IMR-90 (cell line): ENCODE measurements around the gene HSFX3. TPM values are rescaled to one million over a fixed set of nuclear protein-coding genes. Genes with fewer than 3 reads are reported as not detected.

Source experiments
- ATAC-seq: fragments of 200-7000 bp; cut with Tn5 transposase; 2 replicates; pipeline ENCODE4 v1.9.1; 2020; ENCODE audit warnings: low read depth, mild to moderate bottlenecking, moderate library complexity
- BruUV-seq: library from RNA; stranded (reverse); fragments of 400-500 nt; replicated peaks from 2 replicates; lab custom pipeline; 2021; lab: Mats Ljungman, UMichigan
- CTCF ChIA-PET: fragments of 300-600 bp; formaldehyde crosslinking; extraction: SDS; loops from one replicate; lab custom pipeline; 2021; ENCODE audit warnings: antibody characterized with exemption; lab: Yijun Ruan, JAX
- POLR2A ChIA-PET: fragments of 300-600 bp; sonication (Branson Sonifier 250); formaldehyde crosslinking; loops from one replicate; lab custom pipeline; 2022; ENCODE audit warnings: antibody characterized with exemption; ENCODE audit not compliant: unreplicated experiment; lab: Charles Lee
- DNase-seq: peaks from one replicate; pipeline ENCODE4 v3.0.0; 2013
- H2AFZ ChIP-seq: replicated peaks from 2 replicates; pipeline ENCODE3; 2013; ENCODE audit warnings: low read length, mild to moderate bottlenecking; ENCODE audit not compliant: poor library complexity
- H2AK5ac ChIP-seq: 2 replicates; pipeline ENCODE4 v1.6.1; 2013; ENCODE audit warnings: low read depth, low read length, inconsistent platforms
- H2AK9ac ChIP-seq: replicated peaks from 2 replicates; pipeline ENCODE3; 2013; ENCODE audit warnings: mild to moderate bottlenecking, low read depth, low read length, moderate library complexity; ENCODE audit not compliant: poor library complexity
- H2BK120ac ChIP-seq: 2 replicates; pipeline ENCODE4 v1.6.1; 2013; ENCODE audit warnings: low read depth, low read length, inconsistent platforms
- H2BK15ac ChIP-seq: 3 replicates; pipeline ENCODE4 v1.6.1; 2013; ENCODE audit warnings: low read depth, low read length, inconsistent platforms
- H2BK20ac ChIP-seq: 2 replicates; pipeline ENCODE4 v1.6.1; 2013; ENCODE audit warnings: low read depth, mild to moderate bottlenecking, inconsistent platforms, low read length, moderate library complexity
- H2BK5ac ChIP-seq: 2 replicates; pipeline ENCODE4 v1.6.1; 2013; ENCODE audit warnings: mild to moderate bottlenecking, low read depth, low read length, inconsistent platforms; ENCODE audit not compliant: poor library complexity, severe bottlenecking
- H3K14ac ChIP-seq: replicated peaks from 2 replicates; pipeline ENCODE4 v1.6.1; 2013; ENCODE audit warnings: low read depth, low read length, inconsistent platforms
- H3K18ac ChIP-seq: 2 replicates; pipeline ENCODE4 v1.6.1; 2013; ENCODE audit warnings: low read depth, low read length, control low read depth
- H3K23ac ChIP-seq: 2 replicates; pipeline ENCODE4 v1.6.1; 2013; ENCODE audit warnings: low read depth, low read length, inconsistent platforms
- H3K27ac ChIP-seq: 2 replicates; pipeline ENCODE4 v1.5.1; 2013; ENCODE audit warnings: mild to moderate bottlenecking, control low read depth, low read length; ENCODE audit not compliant: insufficient read depth
- H3K27me3 ChIP-seq: 2 replicates; pipeline ENCODE4 v1.6.1; 2013; ENCODE audit warnings: low read length; ENCODE audit not compliant: control insufficient read depth, insufficient read depth
- H3K36me3 ChIP-seq: 2 replicates; pipeline ENCODE4 v1.6.1; 2013; ENCODE audit warnings: low read length, mixed read lengths; ENCODE audit not compliant: control insufficient read depth, insufficient read depth
- H3K4ac ChIP-seq: 2 replicates; pipeline ENCODE4 v1.6.1; 2013; ENCODE audit warnings: low read depth, low read length, inconsistent platforms
- H3K4me1 ChIP-seq: 2 replicates; pipeline ENCODE4 v1.6.1; 2013; ENCODE audit warnings: low read length, mixed read lengths; ENCODE audit not compliant: control insufficient read depth, insufficient read depth
- H3K4me2 ChIP-seq: 2 replicates; pipeline ENCODE4 v1.6.1; 2013; ENCODE audit warnings: low read depth, mild to moderate bottlenecking, control low read depth, low read length, moderate library complexity
- H3K4me3 ChIP-seq: 2 replicates; pipeline ENCODE4 v1.5.1; 2013; ENCODE audit warnings: low read depth, mild to moderate bottlenecking, control low read depth, low read length, moderate library complexity; ENCODE audit not compliant: insufficient read depth
- H3K56ac ChIP-seq: 2 replicates; pipeline ENCODE4 v1.6.1; 2013; ENCODE audit warnings: low read length, inconsistent platforms; ENCODE audit not compliant: insufficient read depth; ENCODE audit errors: extremely low read depth
- H3K79me1 ChIP-seq, 2 experiments: 2 replicates each; pipeline ENCODE4 v1.6.1; 2013; ENCODE audit warnings: low read length in 2 of 2, inconsistent platforms in 1 of 2, low read depth in 1 of 2
- H3K9ac ChIP-seq: 2 replicates; pipeline ENCODE4 v1.6.1; 2013; ENCODE audit warnings: low read depth, low read length, control low read depth
- H3K9me1 ChIP-seq: 2 replicates; pipeline ENCODE4 v1.6.1; 2013; ENCODE audit warnings: low read length, inconsistent platforms; ENCODE audit not compliant: insufficient read depth
- H3K9me3 ChIP-seq: 2 replicates; pipeline ENCODE4 v1.6.1; 2013; ENCODE audit warnings: low read length; ENCODE audit not compliant: control insufficient read depth, insufficient read depth
- H4K20me1 ChIP-seq: 2 replicates; pipeline ENCODE4 v1.6.1; 2013; ENCODE audit warnings: low read length, inconsistent platforms; ENCODE audit not compliant: insufficient read depth
- H4K5ac ChIP-seq: 2 replicates; pipeline ENCODE4 v1.6.1; 2013; ENCODE audit warnings: mild to moderate bottlenecking, low read depth, low read length, control low read depth
- H4K8ac ChIP-seq, 2 experiments: 2 replicates each; pipeline ENCODE4 v1.6.1; 2013; ENCODE audit warnings: low read depth in 2 of 2, low read length in 2 of 2, control low read depth in 1 of 2, inconsistent platforms in 1 of 2
- H4K91ac ChIP-seq: 2 replicates; pipeline ENCODE4 v1.6.1; 2013; ENCODE audit warnings: low read depth, low read length, inconsistent platforms; ENCODE audit not compliant: insufficient read depth
- BHLHE40 ChIP-seq: fragments of 150-350 bp; IDR thresholded peaks from 2 replicates; pipeline ENCODE4 v1.6.1; 2016; ENCODE audit warnings: mild to moderate bottlenecking, low read depth, low read length
- CEBPB ChIP-seq: IDR thresholded peaks from 2 replicates; pipeline ENCODE4 v1.6.1; 2012; ENCODE audit warnings: low read depth, low read length, improper control_type of control experiment
- CHD1 ChIP-seq: IDR thresholded peaks from 2 replicates; pipeline ENCODE4 v1.6.1; 2012; ENCODE audit warnings: low read depth, low read length, improper control_type of control experiment
- ELK1 ChIP-seq: fragments of 150-350 bp; IDR thresholded peaks from 2 replicates; pipeline ENCODE4 v1.6.1; 2016; ENCODE audit warnings: low read depth, mild to moderate bottlenecking, low read length, moderate library complexity, borderline replicate concordance
- FOS ChIP-seq: fragments of 150-350 bp; IDR thresholded peaks from 2 replicates; pipeline ENCODE4 v1.6.1; 2016; ENCODE audit warnings: low read depth, low read length
- MAFK ChIP-seq: IDR thresholded peaks from 2 replicates; pipeline ENCODE4 v1.6.1; 2012; ENCODE audit warnings: low read depth, low read length, improper control_type of control experiment
- MAZ ChIP-seq: IDR thresholded peaks from 2 replicates; pipeline ENCODE4 v1.6.1; 2012; ENCODE audit warnings: low read depth, mild to moderate bottlenecking, low read length, improper control_type of control experiment, moderate library complexity, borderline replicate concordance
- MXI1 ChIP-seq: IDR thresholded peaks from 2 replicates; pipeline ENCODE4 v1.6.1; 2012; ENCODE audit warnings: low read depth, mild to moderate bottlenecking, low read length, moderate library complexity, borderline replicate concordance
- NFE2L2 ChIP-seq: fragments of 150-350 bp; IDR thresholded peaks from 2 replicates; pipeline ENCODE4 v1.6.1; 2016; ENCODE audit warnings: low read depth, mild to moderate bottlenecking, low read length
- POLR2A ChIP-seq: IDR thresholded peaks from 2 replicates; pipeline ENCODE4 v1.6.1; 2012; ENCODE audit warnings: mild to moderate bottlenecking, low read depth, low read length
- RAD21 ChIP-seq: IDR thresholded peaks from 2 replicates; pipeline ENCODE4 v1.6.1; 2012; ENCODE audit warnings: low read length, improper control_type of control experiment
- RCOR1 ChIP-seq: IDR thresholded peaks from 2 replicates; pipeline ENCODE4 v1.6.1; 2012; ENCODE audit warnings: mild to moderate bottlenecking, low read length, improper control_type of control experiment; ENCODE audit not compliant: insufficient replicate concordance
- RFX5 ChIP-seq: IDR thresholded peaks from 2 replicates; pipeline ENCODE4 v1.8.0; 2012; ENCODE audit warnings: low read depth, mild to moderate bottlenecking, low read length, moderate library complexity
- SMC3 ChIP-seq: fragments of 150-350 bp; IDR thresholded peaks from 2 replicates; pipeline ENCODE4 v1.6.1; 2016; ENCODE audit warnings: low read depth, mild to moderate bottlenecking, antibody characterized with exemption, low read length, moderate library complexity
- WGBS, 2 experiments: methylation state at CpG; one replicate each; pipeline versions ENCODE4 v1.1.5 to v1.1.7; 2013; ENCODE audit warnings: missing lambda C conversion rate in 2 of 2; ENCODE audit not compliant: insufficient read length in 1 of 2; ENCODE audit errors: extremely low coverage in 2 of 2; 5-methylcytosine and 5-hydroxymethylcytosine counted together
- dilution Hi-C: fragments of 300-500 bp; cut with HindIII; formaldehyde crosslinking; loops from one replicate; pipeline ENCODE4 v1.14.3; 2018; ENCODE audit warnings: low sequenced_read_pairs; ENCODE audit not compliant: unreplicated experiment
- in situ Hi-C: fragments of 300-500 bp; cut with MboI; formaldehyde crosslinking; loops from 3 replicates; pipeline ENCODE4 v1.14.3; 2019; ENCODE audit warnings: low sequenced_read_pairs, inconsistent platforms, mixed read lengths
- intact Hi-C: fragments of 100-400 bp; cut with micrococcal nuclease; formaldehyde crosslinking; loops from 2 replicates; pipeline ENCODE4 v1.10.0; 2022
- polyA plus RNA-seq, 3 experiments: library from polyadenylated mRNA; depleted of rRNA; stranded (reverse); fragments of >200 nt; gene quantifications; 2 replicates each; pipeline ENCODE4 v1.2.3, GENCODE V29; 2012; ENCODE audit warnings: low replicate concordance in 1 of 3
- total RNA-seq: library from RNA; depleted of rRNA; stranded (reverse); fragments of >200 nt; gene quantifications from 2 replicates; pipeline ENCODE4 v1.2.3, GENCODE V29; 2012
- TF ChIP-seq, protein P1 (sequence below): fragments of 150-350 bp; IDR thresholded peaks from 2 replicates; pipeline ENCODE4 v1.6.1; 2017; ENCODE audit warnings: mild to moderate bottlenecking, antibody characterized with exemption, low read length, low read depth
- TF ChIP-seq, protein P2 (sequence below): conservative IDR thresholded peaks from 2 replicates; pipeline ENCODE4 v1.5.1; 2012; ENCODE audit warnings: mild to moderate bottlenecking, low read depth, low read length, improper control_type of control experiment

Gene HSFX3
- total and polyA plus RNA-seq, 2 of the 4 experiments (the other 2 are of a cell fraction) = not detected

DNA sequence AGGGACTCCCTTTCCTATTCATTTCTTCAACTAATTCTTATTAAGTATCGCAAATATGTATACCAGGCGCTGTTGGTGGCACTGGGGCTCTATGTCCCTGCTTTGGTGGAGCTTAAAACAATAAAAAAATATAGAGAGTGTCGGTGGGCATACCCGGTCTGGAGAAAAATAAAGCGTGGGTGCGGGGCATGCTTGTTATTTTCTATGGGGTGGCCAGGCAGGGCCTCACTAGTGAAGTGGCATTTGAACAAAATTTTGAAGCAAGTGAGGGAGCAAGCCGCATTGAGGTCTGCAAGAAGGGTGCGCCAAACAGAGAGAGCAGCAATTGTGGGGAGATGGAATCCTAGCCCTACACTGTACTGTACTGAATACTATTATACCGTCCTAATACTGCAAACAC lies 44.1 kb downstream of the HSFX3 start:
- ChIA-PET CTCF (interaction anchor here (1.5 kb wide), 1 partner anchor 9 kb away, joined by 5 read pairs; no protein-coding TSS in a partner anchor), POLR2A (no interaction called here)
- H4K8ac ChIP-seq = peak overlapping the region in 1 of 2 experiments; percentile 77; a peak in 2 of 4 replicates
- H4K91ac ChIP-seq = no peak overlapping the region
- BruUV-seq = no TSS peak
- no peak overlapping the region for H3K4ac ChIP-seq
- dilution Hi-C loops (no loop called here), intact Hi-C loops (no loop called here), in situ Hi-C loops (loop anchor here (25.0 kb wide), 1 partner anchor 1232 kb away; no protein-coding TSS in a partner anchor)
- no peaks in the 10 kb centered on the region for H4K20me1 ChIP-seq
- H3K9me3 ChIP-seq = no peaks in the 10 kb centered on the region
- H3K4me2 ChIP-seq = no peak overlapping the region; the same call in 1 of the 2 replicates
- peaks cover 8% of the 10 kb centered on the region for H3K27me3 ChIP-seq
- peaks cover 3% of the 10 kb centered on the region for H3K4me1 ChIP-seq
- H3K14ac ChIP-seq = no peak overlapping the region
- no peak overlapping the region for H2BK120ac ChIP-seq
- no peak for DNase-seq
- H3K9ac ChIP-seq = no peak overlapping the region; the same call in 1 of the 2 replicates
- no peak for TF ChIP-seq MAZ
- TF ChIP-seq RFX5 = no peak
- TF ChIP-seq ELK1 = no peak
- no peak for TF ChIP-seq POLR2A
- TF ChIP-seq BHLHE40 = no peak
- no peak for TF ChIP-seq NFE2L2
- no peak for TF ChIP-seq CHD1
- no peak for TF ChIP-seq SMC3
- no peak for TF ChIP-seq CEBPB
- no peak for TF ChIP-seq MAFK
- no peak for TF ChIP-seq RCOR1
- TF ChIP-seq RAD21 = no peak
- TF ChIP-seq, protein P1, sequence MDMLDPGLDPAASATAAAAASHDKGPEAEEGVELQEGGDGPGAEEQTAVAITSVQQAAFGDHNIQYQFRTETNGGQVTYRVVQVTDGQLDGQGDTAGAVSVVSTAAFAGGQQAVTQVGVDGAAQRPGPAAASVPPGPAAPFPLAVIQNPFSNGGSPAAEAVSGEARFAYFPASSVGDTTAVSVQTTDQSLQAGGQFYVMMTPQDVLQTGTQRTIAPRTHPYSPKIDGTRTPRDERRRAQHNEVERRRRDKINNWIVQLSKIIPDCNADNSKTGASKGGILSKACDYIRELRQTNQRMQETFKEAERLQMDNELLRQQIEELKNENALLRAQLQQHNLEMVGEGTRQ = no peak
- TF ChIP-seq, protein P2, sequence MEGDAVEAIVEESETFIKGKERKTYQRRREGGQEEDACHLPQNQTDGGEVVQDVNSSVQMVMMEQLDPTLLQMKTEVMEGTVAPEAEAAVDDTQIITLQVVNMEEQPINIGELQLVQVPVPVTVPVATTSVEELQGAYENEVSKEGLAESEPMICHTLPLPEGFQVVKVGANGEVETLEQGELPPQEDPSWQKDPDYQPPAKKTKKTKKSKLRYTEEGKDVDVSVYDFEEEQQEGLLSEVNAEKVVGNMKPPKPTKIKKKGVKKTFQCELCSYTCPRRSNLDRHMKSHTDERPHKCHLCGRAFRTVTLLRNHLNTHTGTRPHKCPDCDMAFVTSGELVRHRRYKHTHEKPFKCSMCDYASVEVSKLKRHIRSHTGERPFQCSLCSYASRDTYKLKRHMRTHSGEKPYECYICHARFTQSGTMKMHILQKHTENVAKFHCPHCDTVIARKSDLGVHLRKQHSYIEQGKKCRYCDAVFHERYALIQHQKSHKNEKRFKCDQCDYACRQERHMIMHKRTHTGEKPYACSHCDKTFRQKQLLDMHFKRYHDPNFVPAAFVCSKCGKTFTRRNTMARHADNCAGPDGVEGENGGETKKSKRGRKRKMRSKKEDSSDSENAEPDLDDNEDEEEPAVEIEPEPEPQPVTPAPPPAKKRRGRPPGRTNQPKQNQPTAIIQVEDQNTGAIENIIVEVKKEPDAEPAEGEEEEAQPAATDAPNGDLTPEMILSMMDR = no peak
- no peak for TF ChIP-seq FOS
- TF ChIP-seq MXI1 = no peak
- ATAC-seq = no peak
- peaks cover 7 to 14% of the 10 kb centered on the region in 2 experiments; a peak in 3 of 4 replicates for H3K79me1 ChIP-seq
- no peak overlapping the region for H2AK5ac ChIP-seq
- H4K5ac ChIP-seq = no peak overlapping the region
- no peak overlapping the region for H3K18ac ChIP-seq
- no peak overlapping the region for H2BK15ac ChIP-seq
- H3K36me3 ChIP-seq = peaks cover 5% of the 10 kb centered on the region; the same call in 1 of the 2 replicates
- no peak overlapping the region for H3K23ac ChIP-seq
- no peak overlapping the region for H3K56ac ChIP-seq
- no peak overlapping the region for H2BK20ac ChIP-seq
- no peak overlapping the region for H2AK9ac ChIP-seq
- no peak overlapping the region for H2AFZ ChIP-seq
- H2BK5ac ChIP-seq = no peak overlapping the region
- 0 out of 2 replicates have a peak, but pooled peaks cover 3% of the 10 kb centered on the region for H3K9me1 ChIP-seq
- H3K27ac ChIP-seq = no peak overlapping the region
- H3K4me3 ChIP-seq = no peak overlapping the region
- 76% methylated on average over 4 of the region's 9 CpGs; no CpG with 5 or more reads in 1 of the 2 experiments for WGBS, 2 experiments
